Smooth muscle cell (in vitro differentiated cells): ENCODE data around the gene CNTRL. TPM values are rescaled to one million over a fixed set of nuclear protein-coding genes. Genes with fewer than 3 reads are reported as not detected.

ENCODE experiments used
- DNase-seq: peaks from one replicate; lab custom pipeline; 2025; ENCODE audit not compliant: unreplicated experiment; lab: John Stamatoyannopoulos, UW
- H2AFZ ChIP-seq: fragments of 200-600 bp; sonication (generic); 2 replicates; pipeline ENCODE4 v1.6.0; 2016; ENCODE audit warnings: antibody characterized with exemption, low read depth, mild to moderate bottlenecking
- H3F3A ChIP-seq: fragments of 200-600 bp; sonication (generic); 2 replicates; pipeline ENCODE4 v1.6.0; 2017; ENCODE audit warnings: antibody characterized with exemption, low read depth
- H3K27ac ChIP-seq: fragments of 200-600 bp; sonication (generic); 2 replicates; pipeline ENCODE4 v1.5.1; 2016; ENCODE audit warnings: low read depth, mild to moderate bottlenecking
- H3K27me3 ChIP-seq: fragments of 200-600 bp; sonication (generic); 2 replicates; pipeline ENCODE4 v1.6.1; 2016; ENCODE audit warnings: low read depth, mild to moderate bottlenecking
- H3K36me3 ChIP-seq: fragments of 200-600 bp; sonication (generic); 2 replicates; pipeline ENCODE4 v1.5.1; 2016; ENCODE audit warnings: low read depth
- H3K4me1 ChIP-seq: fragments of 200-600 bp; sonication (generic); 2 replicates; pipeline ENCODE4 v1.5.1; 2016; ENCODE audit warnings: low read depth
- H3K4me2 ChIP-seq: fragments of 200-600 bp; sonication (generic); 2 replicates; pipeline ENCODE4 v1.6.0; 2016; ENCODE audit warnings: mild to moderate bottlenecking
- H3K4me3 ChIP-seq: fragments of 200-600 bp; sonication (generic); 2 replicates; pipeline ENCODE4 v1.5.1; 2016; ENCODE audit warnings: mild to moderate bottlenecking
- H3K79me2 ChIP-seq: fragments of 200-600 bp; sonication (generic); 2 replicates; pipeline ENCODE4 v1.6.0; 2016; ENCODE audit warnings: low read depth, mild to moderate bottlenecking
- H3K9ac ChIP-seq: fragments of 200-600 bp; sonication (generic); 2 replicates; pipeline ENCODE4 v1.6.0; 2016; ENCODE audit warnings: low read depth
- H3K9me3 ChIP-seq: fragments of 200-600 bp; sonication (generic); replicated peaks from 2 replicates; pipeline ENCODE4 v1.5.1; 2016; ENCODE audit warnings: low read depth
- H4K20me1 ChIP-seq: fragments of 200-600 bp; sonication (generic); 2 replicates; pipeline ENCODE4 v1.6.0; 2016; ENCODE audit warnings: low read depth
- CTCF ChIP-seq: fragments of 200-600 bp; sonication (generic); IDR thresholded peaks from 2 replicates; pipeline ENCODE4 v1.5.1; 2017; ENCODE audit warnings: borderline replicate concordance, mild to moderate bottlenecking, antibody characterized with exemption; ENCODE audit not compliant: insufficient read depth, poor library complexity, severe bottlenecking
- WGBS: methylation state at CpG from one replicate; pipeline ENCODE4 v1.1.7; 2016; ENCODE audit warnings: low lambda C conversion rate; 5-methylcytosine and 5-hydroxymethylcytosine counted together
- polyA plus RNA-seq: library from polyadenylated mRNA; unstranded; fragments of >200 nt; fragmentation: Nextera tagmentation; extraction: Ambion mirVana; gene quantifications from 2 replicates; pipeline ENCODE4 v1.2.1, GENCODE V29; 2016
- total RNA-seq: library from RNA; depleted of rRNA; stranded (reverse); fragments of >200 nt; gene quantifications from 2 replicates; pipeline ENCODE4 v1.2.3, GENCODE V29; 2014

CNTRL gene
- total and polyA plus RNA-seq, 2 experiments from 2014 or later = 3.6 to 9.1 TPM

DNA sequence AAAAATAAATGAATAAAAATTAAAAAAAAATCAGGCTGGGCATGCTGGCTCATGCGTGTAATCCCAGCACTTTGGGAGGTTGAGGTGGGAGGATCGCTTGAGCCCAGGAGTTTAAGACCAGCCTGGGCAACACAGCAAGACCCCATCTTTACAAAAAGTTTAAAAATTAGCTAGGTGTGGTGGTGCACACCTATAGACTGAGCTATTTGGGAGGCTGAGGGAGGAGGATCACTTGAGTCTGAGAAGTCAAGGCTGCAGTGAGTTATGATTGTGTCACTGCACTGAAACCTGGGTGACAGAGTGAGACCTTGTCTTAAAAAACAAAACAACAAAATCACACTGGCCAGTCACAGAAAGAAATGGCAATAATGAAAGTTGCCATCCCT lies 3.4 kb upstream of the CNTRL start:
- H3K36me3 ChIP-seq = no peaks in the 10 kb centered on the region
- 94% methylated on average over 2 of the region's 2 CpGs for WGBS
- no peak for TF ChIP-seq CTCF
- H3K4me3 ChIP-seq = peak overlapping the region; percentile 27
- H3K9ac ChIP-seq = no peak overlapping the region
- peaks cover 8% of the 10 kb centered on the region for H3K4me1 ChIP-seq
- peaks cover 9% of the 10 kb centered on the region for H3K27me3 ChIP-seq
- peak overlapping the region; percentile 20 for H2AFZ ChIP-seq
- H3K79me2 ChIP-seq = no peaks in the 10 kb centered on the region
- no peak for DNase-seq
- H3F3A ChIP-seq = no peaks in the 10 kb centered on the region
- peak overlapping the region; percentile 60 for H3K4me2 ChIP-seq
- no peak overlapping the region for H3K27ac ChIP-seq
- H3K9me3 ChIP-seq = no peaks in the 10 kb centered on the region
- H4K20me1 ChIP-seq = no peaks in the 10 kb centered on the region

- H3K27me3 ChIP-seq = peaks cover 9% of the 10 kb centered on the region
- TF ChIP-seq CTCF = peak; percentile 21
- H3F3A ChIP-seq = no peaks in the 10 kb centered on the region
- H3K27ac ChIP-seq = no peak overlapping the region
- H3K9me3 ChIP-seq = no peaks in the 10 kb centered on the region
- 33% methylated on average over 16 of the region's 16 CpGs for WGBS
- DNase-seq = no peak
- H3K36me3 ChIP-seq = no peaks in the 10 kb centered on the region
- peak overlapping the region; percentile 20 for H2AFZ ChIP-seq
- H3K9ac ChIP-seq = no peak overlapping the region
- no peaks in the 10 kb centered on the region for H4K20me1 ChIP-seq
- peaks cover 8% of the 10 kb centered on the region for H3K4me1 ChIP-seq
- peak overlapping the region; percentile 27 for H3K4me3 ChIP-seq
- no peaks in the 10 kb centered on the region for H3K79me2 ChIP-seq
- H3K4me2 ChIP-seq = peak overlapping the region; percentile 60
These were observed 2.9 kb upstream of the CNTRL start for GRCh38 chr9:121071756-121072421.

GRCh38 chr9:121073038-121073437 lies 1.7 kb upstream of the CNTRL start:
- Histone ChIP-seq H3K36me3 (no peaks in the 10 kb centered on the region), H3K4me1 (peaks cover 8% of the 10 kb centered on the region), H3K4me3 (no peak overlapping the region), H3K27me3 (peaks cover 9% of the 10 kb centered on the region), H2AFZ (no peak overlapping the region), H3K27ac (no peak overlapping the region), H3K4me2 (no peak overlapping the region), H3F3A (no peaks in the 10 kb centered on the region), H4K20me1 (no peaks in the 10 kb centered on the region), H3K9me3 (no peaks in the 10 kb centered on the region), H3K9ac (no peak overlapping the region), H3K79me2 (no peaks in the 10 kb centered on the region)
- no peak for TF ChIP-seq CTCF
- DNase-seq = no peak
- WGBS = 90% methylated on average over 4 of the region's 4 CpGs
